ENCODE results near the gene SNCG. TPM values are rescaled to one million over a fixed set of nuclear protein-coding genes. Genes with fewer than 3 reads are reported as not detected.

Gene SNCG
- total and polyA plus RNA-seq, 2 donors (not counting 1 experiment from before 2014, with no cell fraction given), result not detected

DNA sequence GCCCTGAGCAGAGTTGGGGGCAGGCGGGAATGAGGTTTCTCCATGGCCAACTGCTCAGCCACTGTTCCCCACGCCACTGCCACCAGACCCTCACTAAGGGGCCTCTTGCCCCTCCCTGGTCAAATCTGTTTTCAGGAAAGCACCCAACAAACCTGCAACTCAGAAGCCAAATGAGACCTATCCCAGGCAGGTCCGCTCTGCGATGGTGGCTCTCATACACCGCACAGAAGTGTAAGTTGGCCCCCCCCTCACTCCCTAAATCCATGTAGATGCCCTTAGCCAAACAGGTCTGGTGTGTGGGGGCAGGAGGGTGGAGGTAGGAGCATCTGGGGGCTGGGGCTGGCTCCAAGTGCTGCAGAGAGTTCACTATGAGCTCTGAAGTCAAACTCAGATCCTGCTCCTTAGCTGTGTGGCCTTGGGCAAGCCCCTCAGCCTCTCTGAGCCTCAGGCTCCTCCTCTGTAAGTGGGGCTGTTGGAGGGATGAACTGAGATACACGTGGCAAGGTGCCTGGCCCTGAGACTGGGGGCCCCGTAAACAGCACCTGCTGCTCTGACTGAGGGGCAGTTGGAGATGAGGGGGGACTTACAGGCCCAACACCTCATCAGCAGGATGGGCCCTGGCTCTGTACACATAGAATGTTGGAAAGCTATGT, 2.1 kb upstream of the SNCG start:
- intact Hi-C loops (cut with micrococcal nuclease), result no loop called here
- DNase-seq (no peak), ATAC-seq (ENCODE audit: low read depth) (no peak)
- Histone ChIP-seq H2AFZ (ENCODE audit: insufficient read depth, low read depth, low read length, poor library complexity, severe bottlenecking) (no peak overlapping the region), H3K36me3 (replicated peaks in 1 of 2; ENCODE audit: control extremely low read depth in 1 of 2, control insufficient read depth in 1 of 2, extremely low read depth in 1 of 2, insufficient read depth in 2 of 2, low read length in 1 of 2) (no peaks in the 10 kb centered on the region), H3K27ac (ENCODE audit: low read length in 2 of 2) (no peak overlapping the region), H3K27me3 (replicated peaks in 1 of 4; ENCODE audit: control extremely low read depth in 1 of 4, control insufficient read depth in 3 of 4, insufficient read depth in 4 of 4, low read length in 3 of 4) (peaks cover 0 to 3% (median 0%) of the 10 kb centered on the region in 4 experiments), H3K9ac (ENCODE audit: low read length) (no peak overlapping the region), H3K79me2 (ENCODE audit: control insufficient read depth, insufficient read depth, low read length) (no peaks in the 10 kb centered on the region), H3K4me1 (ENCODE audit: control insufficient read depth in 2 of 2, insufficient read depth in 2 of 2, low read length in 2 of 2) (no peaks in the 10 kb centered on the region), H3K4me2 (replicated peaks; ENCODE audit: low read depth, low read length, poor library complexity, severe bottlenecking) (no peak overlapping the region), H4K20me1 (ENCODE audit: control insufficient read depth, insufficient read depth, low read length, poor library complexity, severe bottlenecking) (no peaks in the 10 kb centered on the region), H3K4me3 (ENCODE audit: control extremely low read depth in 1 of 5, extremely low read depth in 1 of 5, insufficient read depth in 1 of 5, low read depth in 2 of 5, low read length in 4 of 5) (no peak overlapping the region), H3K9me3 (ENCODE audit: control extremely low read depth in 1 of 3, control insufficient read depth in 2 of 3, insufficient read depth in 1 of 3, low read length in 2 of 3) (peaks cover 0 to 22% (median 6%) of the 10 kb centered on the region in 3 donors)
- Mint-ChIP-seq H3K9me3 (ENCODE audit: insufficient read depth) (peaks cover 7% of the 10 kb centered on the region), H3K4me3 (no peak overlapping the region), H3K27ac (no peak overlapping the region), H3K4me1 (no peaks in the 10 kb centered on the region), H3K27me3 (no peaks in the 10 kb centered on the region)
- CTCF ChIA-PET, result no interaction called here
- TF ChIP-seq, protein P1, sequence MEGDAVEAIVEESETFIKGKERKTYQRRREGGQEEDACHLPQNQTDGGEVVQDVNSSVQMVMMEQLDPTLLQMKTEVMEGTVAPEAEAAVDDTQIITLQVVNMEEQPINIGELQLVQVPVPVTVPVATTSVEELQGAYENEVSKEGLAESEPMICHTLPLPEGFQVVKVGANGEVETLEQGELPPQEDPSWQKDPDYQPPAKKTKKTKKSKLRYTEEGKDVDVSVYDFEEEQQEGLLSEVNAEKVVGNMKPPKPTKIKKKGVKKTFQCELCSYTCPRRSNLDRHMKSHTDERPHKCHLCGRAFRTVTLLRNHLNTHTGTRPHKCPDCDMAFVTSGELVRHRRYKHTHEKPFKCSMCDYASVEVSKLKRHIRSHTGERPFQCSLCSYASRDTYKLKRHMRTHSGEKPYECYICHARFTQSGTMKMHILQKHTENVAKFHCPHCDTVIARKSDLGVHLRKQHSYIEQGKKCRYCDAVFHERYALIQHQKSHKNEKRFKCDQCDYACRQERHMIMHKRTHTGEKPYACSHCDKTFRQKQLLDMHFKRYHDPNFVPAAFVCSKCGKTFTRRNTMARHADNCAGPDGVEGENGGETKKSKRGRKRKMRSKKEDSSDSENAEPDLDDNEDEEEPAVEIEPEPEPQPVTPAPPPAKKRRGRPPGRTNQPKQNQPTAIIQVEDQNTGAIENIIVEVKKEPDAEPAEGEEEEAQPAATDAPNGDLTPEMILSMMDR (IDR thresholded peaks at IDR 0.05), result no peak
- TF ChIP-seq EZH2 (IDR thresholded peaks at IDR 0.05; ENCODE audit: borderline replicate concordance, insufficient read depth, low read depth, low read length, poor library complexity, severe bottlenecking), result no peak
- POLR2A ChIA-PET, result no interaction called here
- 83% methylated on average over 4 of the region's 7 CpGs for WGBS (ENCODE audit: insufficient coverage)

DNA sequence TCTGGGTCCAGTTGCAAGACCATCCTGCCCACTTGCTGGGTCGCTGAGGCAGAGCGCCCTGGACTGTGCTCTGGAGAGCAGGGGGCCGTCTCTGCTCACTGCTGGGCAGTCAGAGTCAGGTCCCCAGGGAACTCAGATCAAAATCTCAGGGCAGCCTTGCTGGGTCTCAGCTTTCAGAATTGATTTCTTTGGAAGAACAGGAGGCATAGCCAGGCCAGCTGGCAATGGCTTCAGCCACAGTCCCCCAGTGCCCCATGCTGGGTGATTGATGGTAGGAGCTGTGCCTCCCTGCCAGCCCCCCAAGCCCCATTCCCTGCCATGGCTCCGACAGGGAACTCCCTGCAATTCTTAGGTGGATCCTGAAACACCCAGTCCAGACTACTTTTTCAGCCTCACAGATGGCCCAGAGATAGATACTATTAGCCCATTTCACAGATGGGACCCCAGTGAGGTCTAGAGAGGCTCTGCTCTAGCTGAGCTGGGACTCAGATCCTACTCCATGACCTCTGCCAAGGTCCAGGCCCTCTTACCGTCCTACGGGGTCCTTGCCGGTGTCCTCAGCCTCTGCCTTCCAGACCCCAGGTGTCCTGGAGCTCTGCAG, 1.5 kb upstream of the SNCG start:
- no peak overlapping the region for H2AFZ ChIP-seq (ENCODE audit: insufficient read depth, low read depth, low read length, poor library complexity, severe bottlenecking)
- ChIA-PET CTCF (no interaction called here), POLR2A (no interaction called here)
- intact Hi-C loops (cut with micrococcal nuclease), result no loop called here
- no peaks in the 10 kb centered on the region for H3K4me1 ChIP-seq (ENCODE audit: control insufficient read depth in 2 of 2, insufficient read depth in 2 of 2, low read length in 2 of 2)
- H3K9me3 ChIP-seq (ENCODE audit: control extremely low read depth in 1 of 3, control insufficient read depth in 2 of 3, insufficient read depth in 1 of 3, low read length in 2 of 3), result peaks cover 0 to 16% (median 6%) of the 10 kb centered on the region in 3 donors
- peaks cover 0 to 3% (median 0%) of the 10 kb centered on the region in 4 experiments for H3K27me3 ChIP-seq (replicated peaks in 1 of 4; ENCODE audit: control extremely low read depth in 1 of 4, control insufficient read depth in 3 of 4, insufficient read depth in 4 of 4, low read length in 3 of 4)
- no peak for DNase-seq
- H3K36me3 ChIP-seq (replicated peaks in 1 of 2; ENCODE audit: control extremely low read depth in 1 of 2, control insufficient read depth in 1 of 2, extremely low read depth in 1 of 2, insufficient read depth in 2 of 2, low read length in 1 of 2), result no peaks in the 10 kb centered on the region
- 86% methylated on average over 7 of the region's 7 CpGs for WGBS (ENCODE audit: insufficient coverage)
- no peak overlapping the region for H3K27ac Mint-ChIP-seq
- no peaks in the 10 kb centered on the region for H3K79me2 ChIP-seq (ENCODE audit: control insufficient read depth, insufficient read depth, low read length)
- no peak overlapping the region for H3K4me3 Mint-ChIP-seq
- H3K9me3 Mint-ChIP-seq (ENCODE audit: insufficient read depth), result peaks cover 5% of the 10 kb centered on the region
- no peak for ATAC-seq (ENCODE audit: low read depth)
- H3K4me2 ChIP-seq (replicated peaks; ENCODE audit: low read depth, low read length, poor library complexity, severe bottlenecking), result no peak overlapping the region
- H4K20me1 ChIP-seq (ENCODE audit: control insufficient read depth, insufficient read depth, low read length, poor library complexity, severe bottlenecking), result no peaks in the 10 kb centered on the region
- TF ChIP-seq EZH2 (IDR thresholded peaks at IDR 0.05; ENCODE audit: borderline replicate concordance, insufficient read depth, low read depth, low read length, poor library complexity, severe bottlenecking), result no peak
- TF ChIP-seq, protein P1 (IDR thresholded peaks at IDR 0.05), result no peak
- no peak overlapping the region for H3K4me3 ChIP-seq (ENCODE audit: control extremely low read depth in 1 of 5, extremely low read depth in 1 of 5, insufficient read depth in 1 of 5, low read depth in 2 of 5, low read length in 4 of 5)
- no peaks in the 10 kb centered on the region for H3K4me1 Mint-ChIP-seq
- no peak overlapping the region for H3K9ac ChIP-seq (ENCODE audit: low read length)
- no peaks in the 10 kb centered on the region for H3K27me3 Mint-ChIP-seq
- no peak overlapping the region for H3K27ac ChIP-seq (ENCODE audit: low read length in 2 of 2)

All from B cell (primary cell).